GM18511 (cell line): Measurements from ENCODE around the gene MAGEB17.

Source experiments
- ATAC-seq: cut with Tn5 transposase; IDR thresholded peaks from one replicate; pipeline ENCODE4 v1.9.1; 2021; ENCODE audit warnings: mild to moderate bottlenecking, moderate library complexity; ENCODE audit not compliant: unreplicated experiment

MAGEB17 gene

DNA sequence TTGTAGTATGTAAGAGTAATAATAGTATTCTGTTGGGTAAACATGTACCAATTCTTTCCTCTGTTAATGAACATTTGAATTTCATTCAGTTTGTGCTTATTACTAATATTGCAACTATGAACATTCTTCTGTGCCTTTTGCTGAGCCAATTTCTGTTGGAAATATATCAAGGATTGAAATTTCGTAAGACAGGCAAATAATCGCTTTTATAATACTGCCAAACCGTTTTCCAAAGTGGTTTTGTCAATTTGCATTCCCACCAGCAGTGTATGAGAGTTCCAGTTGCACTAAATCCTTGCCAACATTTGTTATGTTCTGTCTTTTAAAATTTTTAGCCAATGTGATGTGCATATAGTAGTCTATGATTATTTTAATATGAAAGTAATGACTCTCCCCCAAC is 38.6 kb downstream of the MAGEB17 start:
- ATAC-seq, result no peak

DNA sequence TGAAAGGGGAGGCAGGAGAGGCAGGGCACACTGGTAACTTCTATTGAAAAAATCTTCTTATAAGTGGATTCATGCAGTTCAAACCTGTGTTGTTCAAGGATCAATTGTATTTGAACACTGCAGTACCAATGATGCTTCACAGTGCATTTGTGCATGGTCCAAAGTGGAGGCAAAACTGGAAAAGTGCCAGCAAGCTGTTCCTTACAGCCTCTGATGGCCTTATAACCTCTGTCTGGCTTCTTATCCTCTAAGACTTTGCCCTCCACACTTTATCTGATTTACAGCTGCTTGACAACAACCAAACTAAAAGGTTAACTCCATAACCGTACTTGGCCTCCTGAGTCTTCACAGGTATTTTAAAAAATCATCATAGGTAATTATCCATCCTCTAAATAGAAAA is 40.4 kb downstream of the MAGEB17 start:
- no peak for ATAC-seq

DNA sequence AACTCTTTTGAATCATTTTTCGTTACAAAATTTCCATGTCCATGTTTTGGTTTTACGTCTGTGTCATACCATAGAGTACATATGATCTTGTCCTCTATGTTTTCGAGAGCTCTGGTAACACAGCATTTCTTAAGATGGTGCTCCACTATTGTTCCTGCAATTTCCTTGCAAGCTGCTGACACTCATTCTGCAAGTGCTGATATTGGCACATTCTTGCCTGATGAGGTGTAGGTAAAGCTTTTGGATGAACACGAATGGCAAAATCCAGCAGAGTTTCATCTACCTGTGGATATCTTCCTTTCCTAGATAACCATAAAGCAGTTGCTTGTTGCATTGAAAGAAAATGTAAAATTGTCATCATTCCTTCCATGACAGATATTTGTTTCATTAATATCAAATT is 41.3 kb downstream of the MAGEB17 start:
- ATAC-seq, result no peak

DNA sequence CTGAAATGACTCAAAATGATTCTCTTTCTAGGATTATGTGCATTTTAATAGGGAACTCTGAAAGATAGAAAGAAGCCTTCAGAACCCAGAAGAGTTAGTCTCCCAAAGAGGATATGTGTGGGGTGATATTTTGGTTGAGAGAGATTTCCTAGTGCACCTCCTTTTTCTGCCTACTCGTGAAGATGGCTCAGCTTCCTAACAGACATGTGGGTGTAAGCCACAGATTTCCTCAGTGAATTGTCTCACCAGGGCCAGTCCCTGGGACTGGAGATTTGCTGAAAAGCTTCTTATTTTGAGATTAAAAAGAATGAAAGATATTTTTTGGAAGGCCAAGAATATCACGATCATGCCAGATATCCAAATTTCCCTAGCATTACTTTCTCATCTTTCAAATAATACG is 42.8 kb downstream of the MAGEB17 start:
- no peak for ATAC-seq

DNA sequence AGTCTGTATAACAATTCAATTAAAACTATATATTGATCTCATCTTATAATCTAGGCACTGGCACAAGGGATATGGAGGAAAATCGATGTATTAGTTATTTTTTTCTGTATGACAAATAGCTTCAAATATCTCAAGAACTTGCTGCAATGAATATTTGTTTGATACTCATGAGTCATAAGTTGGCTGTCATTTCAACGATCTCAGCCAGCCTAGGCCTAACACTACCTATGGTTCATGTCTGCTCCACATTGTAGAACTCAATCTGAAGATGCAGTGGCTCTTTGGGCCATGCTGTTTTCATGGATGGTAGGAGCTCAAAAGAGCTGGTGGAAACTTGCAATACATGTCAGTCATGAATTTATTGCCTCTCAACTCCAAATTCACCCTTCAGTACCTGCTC is 44.7 kb downstream of the MAGEB17 start:
- ATAC-seq, result no peak

DNA sequence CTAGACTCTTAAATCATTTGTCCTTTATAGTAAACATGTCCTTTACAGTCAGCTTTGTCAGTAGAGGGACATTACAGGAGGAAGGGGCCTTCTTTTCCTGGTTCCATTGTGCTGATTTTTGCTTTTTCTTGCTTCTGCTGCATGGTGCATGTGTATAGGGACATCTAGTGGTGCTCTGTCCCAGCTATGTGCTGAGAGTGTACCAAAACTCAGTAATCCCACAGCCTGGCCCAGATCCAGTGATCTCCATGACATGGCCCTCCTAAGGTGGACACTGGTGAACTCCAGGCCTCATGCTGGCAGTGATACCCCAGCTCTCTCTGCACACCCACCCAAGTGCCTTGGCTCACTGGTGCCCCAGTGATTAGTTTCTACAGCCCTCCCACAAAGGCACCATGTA is 45.2 kb downstream of the MAGEB17 start:
- ATAC-seq, result no peak

DNA sequence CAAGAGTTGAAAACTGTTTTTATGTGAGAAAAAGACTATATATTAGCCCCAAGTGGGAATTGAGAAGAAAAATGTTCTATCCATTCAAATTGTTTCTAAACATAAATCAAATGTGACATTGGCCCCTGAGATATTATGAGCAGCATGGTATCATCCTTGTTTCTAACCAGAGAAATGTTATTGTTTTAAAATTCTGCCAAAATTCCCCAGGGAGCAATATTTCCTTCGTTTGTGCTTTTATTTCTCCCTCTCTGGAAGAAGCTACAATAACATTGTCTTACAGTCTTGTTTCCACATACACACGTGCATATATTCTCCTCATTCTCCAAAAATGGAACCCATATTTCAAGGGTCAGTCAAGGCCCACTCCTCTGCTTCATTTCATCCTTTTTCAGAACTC is 46.7 kb downstream of the MAGEB17 start:
- ATAC-seq, result no peak

DNA sequence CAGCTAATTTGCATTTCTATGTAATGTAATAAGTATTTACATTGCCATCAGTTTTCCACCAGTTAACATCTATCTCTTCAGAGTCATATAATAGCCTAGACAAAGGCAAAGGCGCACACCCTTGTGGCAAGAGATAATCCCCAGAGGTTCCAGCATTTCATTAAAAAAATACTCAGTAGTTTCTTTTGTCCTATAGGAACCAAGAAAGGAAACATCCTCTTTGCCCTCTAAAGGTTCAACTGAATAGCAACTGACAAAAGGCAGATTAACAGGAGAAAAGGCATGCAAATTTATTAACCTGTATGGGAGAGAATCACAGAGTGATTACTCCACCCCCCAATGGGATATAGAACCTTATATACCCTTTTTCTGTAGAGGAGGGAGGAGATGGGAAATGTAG is 48.4 kb downstream of the MAGEB17 start:
- ATAC-seq, result no peak
